GM12878 (cell line): ENCODE measurements around the gene COIL. TPM values are rescaled to one million over a fixed set of nuclear protein-coding genes. Genes with fewer than 3 reads are reported as not detected.

Source experiments
- ATAC-seq: fragments of 200-7000 bp; cut with Tn5 transposase; 3 replicates; pipeline ENCODE4 v1.9.1; 2020; ENCODE audit warnings: mild to moderate bottlenecking, moderate library complexity
- BruUV-seq: library from RNA; stranded (reverse); fragments of 400-500 nt; replicated peaks from 2 replicates; lab custom pipeline; 2021; lab: Mats Ljungman, UMichigan
- CTCF ChIA-PET: fragments of 300-600 bp; sonication (Branson Sonifier 250); formaldehyde crosslinking; extraction: SDS; loops from one replicate; lab custom pipeline; 2021; ENCODE audit warnings: inconsistent platforms; lab: Yijun Ruan, JAX
- POLR2A ChIA-PET: fragments of 350-600 bp; formaldehyde crosslinking; extraction: SDS; loops from one replicate; lab custom pipeline; 2021; ENCODE audit warnings: inconsistent platforms; lab: Charles Lee
- RAD21 ChIA-PET: fragments of 300-600 bp; sonication (Branson Sonifier 250); formaldehyde crosslinking; loops from one replicate; lab custom pipeline; 2023; ENCODE audit warnings: antibody characterized with exemption; ENCODE audit not compliant: unreplicated experiment; lab: Charles Lee
- SMC1A ChIA-PET: fragments of 300-600 bp; sonication (Branson Sonifier 250); formaldehyde crosslinking; loops from one replicate; lab custom pipeline; 2023; ENCODE audit not compliant: unreplicated experiment, uncharacterized antibody; lab: Charles Lee
- DNase-seq: peaks from one replicate; pipeline ENCODE4 v3.0.0-alpha.2; 2011; ENCODE audit warnings: low read depth, low spot score
- FAIRE-seq: peaks from 3 replicates; lab custom pipeline; 2011; peaks lifted over from hg19 to GRCh38; lab: Jason Lieb, UNC
- H2AFZ ChIP-seq: 2 replicates; pipeline ENCODE4 v1.6.0; 2011; ENCODE audit warnings: low read depth, low read length, control low read depth; ENCODE audit not compliant: control insufficient read depth
- H3K27ac ChIP-seq: 2 replicates; pipeline ENCODE4 v1.5.1; 2011; ENCODE audit warnings: control low read depth; ENCODE audit not compliant: control insufficient read depth, insufficient read depth
- H3K27me3 ChIP-seq, 2 experiments: replicated peaks in 1 of 2; 2 replicates each; pipeline versions ENCODE4 v1.6.0 to v1.6.1; 2011; ENCODE audit warnings: low read length in 1 of 2; ENCODE audit not compliant: control insufficient read depth in 2 of 2, insufficient read depth in 2 of 2
- H3K36me3 ChIP-seq, 2 experiments: 2 replicates each; pipeline ENCODE4 v1.5.1; 2011; ENCODE audit warnings: low read length in 1 of 2; ENCODE audit not compliant: control insufficient read depth in 2 of 2, insufficient read depth in 2 of 2
- H3K4me1 ChIP-seq: 2 replicates; pipeline ENCODE4 v1.6.1; 2011; ENCODE audit warnings: mild to moderate bottlenecking, low read length, moderate library complexity, mixed read lengths; ENCODE audit not compliant: control insufficient read depth, insufficient read depth
- H3K4me2 ChIP-seq: 2 replicates; pipeline ENCODE4 v1.6.0; 2011; ENCODE audit warnings: control low read depth; ENCODE audit not compliant: control insufficient read depth, insufficient read depth
- H3K4me3 ChIP-seq: fragments of 200-600 bp; sonication (generic); 2 replicates; pipeline ENCODE4 v1.5.1; 2016
- H3K79me2 ChIP-seq: 2 replicates; pipeline ENCODE4 v1.6.0; 2011; ENCODE audit warnings: low read length; ENCODE audit not compliant: control insufficient read depth, insufficient read depth
- H3K9ac ChIP-seq: 2 replicates; pipeline ENCODE4 v1.8.0; 2011; ENCODE audit warnings: low read length, control low read depth, mixed read lengths; ENCODE audit not compliant: control insufficient read depth, insufficient read depth
- H3K9me3 ChIP-seq: replicated peaks from 3 replicates; pipeline ENCODE4 v1.5.1; 2011; ENCODE audit warnings: mild to moderate bottlenecking, low read length; ENCODE audit not compliant: control insufficient read depth, insufficient read depth
- H4K20me1 ChIP-seq: 2 replicates; pipeline ENCODE4 v1.6.0; 2011; ENCODE audit not compliant: control insufficient read depth, insufficient read depth
- DPF2 ChIP-seq: fragments of 450-650 bp; IDR thresholded peaks from 2 replicates; pipeline ENCODE4 v1.6.1; 2017; ENCODE audit warnings: mild to moderate bottlenecking
- ETV6 ChIP-seq, 2 experiments: fragments of 450-650 bp in 1 of 2; IDR thresholded peaks in 1 of 2; conservative IDR thresholded peaks in 1 of 2; 2 replicates each; pipeline ENCODE4 v1.6.1; 2014; ENCODE audit warnings: antibody characterized with exemption in 1 of 2, borderline replicate concordance in 1 of 2, low read depth in 1 of 2, mild to moderate bottlenecking in 1 of 2, moderate library complexity in 1 of 2
- NFYB ChIP-seq: IDR thresholded peaks from 2 replicates; pipeline ENCODE4 v1.6.1; 2011; ENCODE audit warnings: low read depth, mild to moderate bottlenecking, low read length, improper control_type of control experiment, moderate library complexity; ENCODE audit not compliant: insufficient read depth
- NR2C1 ChIP-seq: fragments of 450-650 bp; IDR thresholded peaks from 2 replicates; pipeline ENCODE4 v1.6.1; 2017; ENCODE audit warnings: antibody characterized with exemption, mild to moderate bottlenecking, moderate library complexity
- PKNOX1 ChIP-seq: fragments of 450-650 bp; IDR thresholded peaks from 2 replicates; pipeline ENCODE4 v1.6.1; 2016; ENCODE audit warnings: mild to moderate bottlenecking
- POLR2A ChIP-seq: IDR thresholded peaks from 2 replicates; pipeline ENCODE4 v1.6.1; 2011; ENCODE audit warnings: low read depth, mild to moderate bottlenecking, low read length
- RAD21 ChIP-seq: IDR thresholded peaks from 2 replicates; pipeline ENCODE4 v1.6.1; 2011; ENCODE audit warnings: mild to moderate bottlenecking, low read depth, low read length, moderate library complexity; ENCODE audit not compliant: insufficient read depth
- RB1 ChIP-seq: fragments of 450-650 bp; formaldehyde crosslinking; IDR thresholded peaks from 2 replicates; pipeline ENCODE4 v1.6.1; 2017; ENCODE audit warnings: mild to moderate bottlenecking, borderline replicate concordance
- SIX5 ChIP-seq: IDR thresholded peaks from 2 replicates; pipeline ENCODE4 v1.6.1; 2011; ENCODE audit warnings: mild to moderate bottlenecking, low read depth, low read length, moderate library complexity; ENCODE audit not compliant: severe bottlenecking
- SKIL ChIP-seq: fragments of 450-650 bp; IDR thresholded peaks from 2 replicates; pipeline ENCODE4 v1.6.1; 2017; ENCODE audit warnings: mild to moderate bottlenecking, low read depth, inconsistent platforms; ENCODE audit not compliant: poor library complexity, severe bottlenecking
- SMARCA5 ChIP-seq: fragments of 450-650 bp; IDR thresholded peaks from 2 replicates; pipeline ENCODE4 v1.6.1; 2017; ENCODE audit warnings: mild to moderate bottlenecking
- WGBS: methylation state at CpG from one replicate; pipeline ENCODE4 v1.1.6; 2016; ENCODE audit warnings: low lambda C conversion rate; ENCODE audit not compliant: insufficient replicate concordance, insufficient coverage; ENCODE audit errors: missing lambda C conversion rate; 5-methylcytosine and 5-hydroxymethylcytosine counted together
- in situ Hi-C: fragments of 300-500 bp; cut with MboI; formaldehyde crosslinking; loops from 9 replicates; pipeline ENCODE4 v1.14.3; 2018; ENCODE audit warnings: mixed read lengths
- intact Hi-C: fragments of 100-400 bp; cut with micrococcal nuclease; formaldehyde crosslinking; loops from one replicate; pipeline ENCODE4 v1.14.2; 2022; ENCODE audit not compliant: unreplicated experiment
- polyA plus RNA-seq, 11 experiments: library from polyadenylated mRNA; depleted of rRNA in 4 of 11; unstranded in 6 of 11; stranded (reverse) in 5 of 11; fragments of >200 nt; fragmentation: Nextera tagmentation in 4 of 11; fragmentation: Illumina TruSeq in 1 of 11; extraction: Ambion mirVana in 4 of 11; extraction: Trizol in 1 of 11; gene quantifications; 1 replicate in 1 of 11; 2 replicates in 10 of 11; pipeline versions ENCODE4 v1.2.1 to v1.2.3, GENCODE V29; 2011 to 2016; ENCODE audit warnings: inconsistent platforms in 2 of 11, missing spikeins in 2 of 11, low read depth in 1 of 11
- total RNA-seq, 4 experiments: library from RNA; depleted of rRNA in 3 of 4; stranded (reverse); fragments of >200 nt in 3 of 4; fragmentation: Illumina TruSeq in 1 of 4; extraction: Trizol in 1 of 4; gene quantifications; 2 replicates each; pipeline versions ENCODE4 v1.2.1 to v1.2.3, GENCODE V29; 2013 to 2021
- TF ChIP-seq, protein P1 (sequence below): IDR thresholded peaks from 2 replicates; pipeline ENCODE4 v1.6.1; 2011; ENCODE audit warnings: mild to moderate bottlenecking, low read depth, low read length, moderate library complexity; ENCODE audit not compliant: insufficient replicate concordance

Gene COIL
- total and polyA plus RNA-seq, 10 of the 15 experiments (the other 5 are each of a cell fraction or from before 2014, with no cell fraction given), result 13.7 to 24.3 (median 17.4) TPM

DNA sequence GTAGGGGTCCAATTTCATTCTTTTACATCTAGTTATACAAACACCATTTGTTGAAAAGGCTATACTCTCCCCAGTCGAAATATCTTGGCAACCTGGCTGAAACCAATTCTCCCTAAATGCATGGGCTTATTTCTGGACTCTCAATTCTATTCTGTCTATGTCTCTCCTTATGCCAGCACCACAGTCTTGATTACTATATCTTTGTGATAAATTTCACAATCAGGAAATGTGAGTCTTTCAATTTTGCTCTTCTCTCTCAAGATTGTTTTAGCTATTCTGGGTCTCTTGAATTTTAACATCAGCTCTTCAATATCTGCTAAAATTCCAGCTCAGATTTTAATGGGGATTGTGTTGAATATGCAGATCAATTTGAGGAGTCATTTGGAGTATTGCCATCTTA, 41.1 kb downstream of the COIL start (continued):
- TF ChIP-seq, protein P1, sequence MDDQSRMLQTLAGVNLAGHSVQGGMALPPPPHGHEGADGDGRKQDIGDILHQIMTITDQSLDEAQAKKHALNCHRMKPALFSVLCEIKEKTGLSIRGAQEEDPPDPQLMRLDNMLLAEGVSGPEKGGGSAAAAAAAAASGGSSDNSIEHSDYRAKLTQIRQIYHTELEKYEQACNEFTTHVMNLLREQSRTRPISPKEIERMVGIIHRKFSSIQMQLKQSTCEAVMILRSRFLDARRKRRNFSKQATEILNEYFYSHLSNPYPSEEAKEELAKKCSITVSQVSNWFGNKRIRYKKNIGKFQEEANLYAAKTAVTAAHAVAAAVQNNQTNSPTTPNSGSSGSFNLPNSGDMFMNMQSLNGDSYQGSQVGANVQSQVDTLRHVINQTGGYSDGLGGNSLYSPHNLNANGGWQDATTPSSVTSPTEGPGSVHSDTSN, result no peak
- TF ChIP-seq RAD21 (no peak), ETV6 (conservative IDR thresholded peaks at IDR 0.05 in 1 of 2, IDR thresholded peaks at IDR 0.05 in 1 of 2; ENCODE audit: borderline replicate concordance in 1 of 2, low read depth in 1 of 2) (no peak), DPF2 (no peak), POLR2A (no peak), SKIL (no peak), RB1 (no peak), SIX5 (no peak), SMARCA5 (no peak), NFYB (no peak)

GRCh38 chr17:56918916-56919315, 41.9 kb downstream of the COIL start:
- no peak overlapping the region for H3K4me3 ChIP-seq
- CTCF ChIA-PET, result no interaction called here
- SMC1A ChIA-PET, result no interaction called here
- no peaks in the 10 kb centered on the region for H4K20me1 ChIP-seq
- H3K27me3 ChIP-seq, result no peaks in the 10 kb centered on the region
- ATAC-seq (no peak), FAIRE-seq (no peak), DNase-seq (no peak)
- TF ChIP-seq NR2C1, result no peak
- TF ChIP-seq PKNOX1, result peak; percentile 34; the same call in 1 of the 2 replicates
- intact Hi-C loops (no loop called here), in situ Hi-C loops (no loop called here)
- H3K9ac ChIP-seq, result no peak overlapping the region
- H3K79me2 ChIP-seq, result peaks cover 11% of the 10 kb centered on the region
- RAD21 ChIA-PET, result no interaction called here
- no peaks in the 10 kb centered on the region for H3K36me3 ChIP-seq
- H3K27ac ChIP-seq, result no peak overlapping the region
- no peak overlapping the region for H3K4me2 ChIP-seq
- 89% methylated on average over 3 of the region's 3 CpGs for WGBS
- POLR2A ChIA-PET, result no interaction called here
- BruUV-seq, result no TSS peak
- peaks cover 11% of the 10 kb centered on the region for H3K4me1 ChIP-seq
- no peak overlapping the region for H2AFZ ChIP-seq
- H3K9me3 ChIP-seq, result no peaks in the 10 kb centered on the region; the same call in 2 of the 3 replicates
